HCT116 (cell line): ENCODE data around the gene ABCG5. TPM values are rescaled to one million over a fixed set of nuclear protein-coding genes. Genes with fewer than 3 reads are reported as not detected.

ENCODE experiments used
- ATAC-seq: fragments of 200-7000 bp; cut with Tn5 transposase; 2 replicates; pipeline ENCODE4 v1.9.1; 2020; ENCODE audit warnings: mild to moderate bottlenecking, moderate library complexity
- BruUV-seq: library from RNA; stranded (reverse); fragments of 400-500 nt; replicated peaks from 2 replicates; lab custom pipeline; 2021; lab: Mats Ljungman, UMichigan
- CTCF ChIA-PET: fragments of 300-600 bp; sonication (Branson Sonifier 250); formaldehyde crosslinking; loops from one replicate; lab custom pipeline; 2021; ENCODE audit warnings: antibody characterized with exemption; lab: Charles Lee
- POLR2A ChIA-PET: fragments of 300-600, 350-600 bp; sonication (Branson Sonifier 250); formaldehyde crosslinking; loops from one replicate; lab custom pipeline; 2021; ENCODE audit warnings: antibody characterized with exemption; lab: Charles Lee
- RAD21 ChIA-PET, 2 experiments: fragments of 300-600 bp; sonication (Branson Sonifier 250); formaldehyde crosslinking; loops; one replicate each; lab custom pipeline; 2023; ENCODE audit warnings: low total read pairs in 2 of 2; ENCODE audit not compliant: uncharacterized antibody in 2 of 2, unreplicated experiment in 2 of 2, low non-redundant PET in 1 of 2; lab: Charles Lee
- DNase-seq: peaks from one replicate; pipeline ENCODE4 v3.0.0-alpha.2; 2010; ENCODE audit warnings: low read depth, low spot score
- H2AFZ ChIP-seq: fragments of 200-600 bp; shearing (Covaris generic), sonication (generic); 2 replicates; pipeline ENCODE4 v1.6.1; 2017; ENCODE audit warnings: low read depth, mixed run types, mixed read lengths, antibody characterized with exemption, low read length; ENCODE audit not compliant: poor library complexity, severe bottlenecking
- H3K27ac ChIP-seq: 2 replicates; pipeline ENCODE4 v1.5.1; 2012; ENCODE audit warnings: low read depth, low read length
- H3K27me3 ChIP-seq: fragments of 200-600 bp; sonication (generic); 2 replicates; pipeline ENCODE4 v1.6.1; 2016; ENCODE audit warnings: mixed run types, low read length, mixed read lengths; ENCODE audit not compliant: insufficient read depth
- H3K36me3 ChIP-seq, 2 experiments: fragments of 200-500 bp in 1 of 2; fragments of 200-600 bp in 1 of 2; sonication (Bioruptor generic) in 1 of 2; sonication (generic) in 1 of 2; 2 replicates each; pipeline versions ENCODE4 v1.5.1 to v1.6.1; 2014 to 2016; ENCODE audit warnings: low read length in 2 of 2, inconsistent platforms in 1 of 2, mixed read lengths in 1 of 2, mixed run types in 1 of 2; ENCODE audit not compliant: insufficient read depth in 2 of 2, control insufficient read depth in 1 of 2
- H3K4me1 ChIP-seq, 2 experiments: fragments of 200-600 bp in 1 of 2; sonication (generic) in 1 of 2; 2 replicates each; pipeline versions ENCODE4 v1.5.1 to v1.6.1; 2012 to 2017; ENCODE audit warnings: low read length in 2 of 2, inconsistent platforms in 1 of 2, mild to moderate bottlenecking in 1 of 2, mixed read lengths in 1 of 2, mixed run types in 1 of 2, moderate library complexity in 1 of 2; ENCODE audit not compliant: insufficient read depth in 2 of 2, control insufficient read depth in 1 of 2
- H3K4me2 ChIP-seq: fragments of 200-600 bp; sonication (generic); 2 replicates; pipeline ENCODE4 v1.6.1; 2017; ENCODE audit warnings: mixed run types, low read length, mixed read lengths
- H3K4me3 ChIP-seq, 2 experiments: fragments of 200-600 bp in 1 of 2; sonication (generic) in 1 of 2; replicated peaks in 1 of 2; 2 replicates each; pipeline ENCODE4 v1.5.1; 2011 to 2016; ENCODE audit warnings: low read length in 2 of 2, control low read depth in 1 of 2, low read depth in 1 of 2, mild to moderate bottlenecking in 1 of 2, mixed read lengths in 1 of 2, mixed run types in 1 of 2
- H3K79me2 ChIP-seq: fragments of 200-600 bp; sonication (generic); 2 replicates; pipeline ENCODE4 v1.6.1; 2017; ENCODE audit warnings: mild to moderate bottlenecking, mixed run types, low read length, moderate library complexity, mixed read lengths; ENCODE audit not compliant: insufficient read depth
- H3K9ac ChIP-seq: fragments of 200-600 bp; sonication (generic); 2 replicates; pipeline ENCODE4 v1.6.1; 2016; ENCODE audit warnings: low read length, mixed read lengths
- H3K9me2 ChIP-seq: fragments of 200-600 bp; sonication (generic), shearing (Covaris generic); 2 replicates; pipeline ENCODE4 v1.6.1; 2017; ENCODE audit warnings: mixed run types, mild to moderate bottlenecking, moderate library complexity; ENCODE audit not compliant: insufficient read depth
- H3K9me3 ChIP-seq, 2 experiments: fragments of 200-500 bp in 1 of 2; fragments of 200-600 bp in 1 of 2; sonication (Bioruptor generic) in 1 of 2; sonication (generic) in 1 of 2; 2 replicates each; pipeline ENCODE4 v1.6.1; 2014 to 2017; ENCODE audit warnings: low read length in 2 of 2, mixed read lengths in 2 of 2, inconsistent platforms in 1 of 2, low read depth in 1 of 2, mild to moderate bottlenecking in 1 of 2, mixed run types in 1 of 2, moderate library complexity in 1 of 2; ENCODE audit not compliant: control insufficient read depth in 1 of 2, insufficient read depth in 1 of 2
- H4K20me1 ChIP-seq: fragments of 200-600 bp; sonication (generic), shearing (Covaris generic); 2 replicates; pipeline ENCODE4 v1.6.1; 2017; ENCODE audit warnings: mixed run types, mild to moderate bottlenecking, moderate library complexity; ENCODE audit not compliant: insufficient read depth
- CBX3 ChIP-seq: IDR thresholded peaks from 2 replicates; pipeline ENCODE4 v1.6.1; 2012; ENCODE audit warnings: low read depth
- ELF1 ChIP-seq: IDR thresholded peaks from 2 replicates; pipeline ENCODE4 v1.6.1; 2012; ENCODE audit warnings: low read depth, borderline replicate concordance
- EZH2phosphoT487 ChIP-seq: fragments of 200-600 bp; IDR thresholded peaks from 2 replicates; pipeline ENCODE4 v1.6.1; 2018; ENCODE audit warnings: antibody characterized with exemption, borderline replicate concordance
- FOSL1 ChIP-seq: IDR thresholded peaks from 2 replicates; pipeline ENCODE4 v1.6.1; 2012; ENCODE audit warnings: low read depth
- JUND ChIP-seq: IDR thresholded peaks from 2 replicates; pipeline ENCODE4 v1.6.1; 2012
- MAX ChIP-seq: IDR thresholded peaks from 2 replicates; pipeline ENCODE4 v1.6.1; 2012
- RAD21 ChIP-seq: IDR thresholded peaks from 2 replicates; pipeline ENCODE4 v1.6.1; 2012; ENCODE audit warnings: low read depth, mild to moderate bottlenecking
- SRF ChIP-seq: IDR thresholded peaks from 2 replicates; pipeline ENCODE4 v1.6.1; 2012; ENCODE audit warnings: low read depth
- TCF7L2 ChIP-seq: IDR thresholded peaks from 2 replicates; pipeline ENCODE4 v1.7.0; 2011; ENCODE audit warnings: borderline replicate concordance, inconsistent platforms; ENCODE audit not compliant: insufficient read depth, insufficient read length; ENCODE audit errors: extremely low read depth
- ZFX ChIP-seq: fragments of 450-650 bp; IDR thresholded peaks from 2 replicates; pipeline ENCODE4 v1.6.1; 2017
- intact Hi-C: fragments of 100-400 bp; cut with micrococcal nuclease; formaldehyde crosslinking; loops from 2 replicates; pipeline ENCODE4 v1.10.0; 2022
- total RNA-seq: library from RNA; stranded (reverse); gene quantifications from one replicate; pipeline ENCODE4 v1.2.1, GENCODE V29; 2021; ENCODE audit not compliant: unreplicated experiment
- TF ChIP-seq, protein P1 (sequence below): IDR thresholded peaks from 2 replicates; pipeline ENCODE4 v1.6.1; 2011; ENCODE audit warnings: mild to moderate bottlenecking, low read length, moderate library complexity; ENCODE audit not compliant: insufficient replicate concordance; ENCODE audit errors: extremely low read depth

ABCG5 gene
- total RNA-seq, 1 experiment from 2014 or later: not detected

DNA sequence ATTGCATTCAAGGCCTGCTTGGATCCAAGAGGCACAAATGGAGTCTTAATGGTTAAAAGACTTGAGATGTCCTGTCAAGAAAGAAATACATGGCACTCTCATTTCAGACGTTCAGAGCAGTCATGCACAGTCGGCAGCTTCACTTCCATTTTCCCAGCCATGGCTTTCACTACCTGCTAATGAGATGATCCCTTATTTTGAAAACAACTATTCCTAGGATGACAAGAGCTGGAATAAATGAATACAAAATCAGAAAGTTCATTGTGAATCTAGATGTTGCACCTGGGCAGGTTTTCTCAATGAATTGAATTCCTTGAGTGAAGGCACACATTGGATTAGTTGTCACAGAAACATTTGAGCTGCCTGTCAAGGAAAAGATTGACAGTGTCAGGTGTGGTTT lies 25.7 kb downstream of the ABCG5 start:
- TF ChIP-seq FOSL1 (no peak), ZFX (no peak), CBX3 (no peak), EZH2phosphoT487 (no peak)
- POLR2A ChIA-PET: no interaction called here
- no peaks in the 10 kb centered on the region for H3K4me1 ChIP-seq
- ATAC-seq (no peak), DNase-seq (no peak)
- no peaks in the 10 kb centered on the region for H3K79me2 ChIP-seq
- H3K9me3 ChIP-seq: no peaks in the 10 kb centered on the region
- intact Hi-C loops: no loop called here
- H2AFZ ChIP-seq: no peak overlapping the region
- RAD21 ChIA-PET: no interaction called here
- CTCF ChIA-PET: no interaction called here
- no peak overlapping the region for H3K9ac ChIP-seq
- H3K9me2 ChIP-seq: no peaks in the 10 kb centered on the region
- no TSS peak for BruUV-seq
- H3K27me3 ChIP-seq: no peaks in the 10 kb centered on the region
- H3K36me3 ChIP-seq: no peaks in the 10 kb centered on the region
- H4K20me1 ChIP-seq: no peaks in the 10 kb centered on the region
- H3K4me3 ChIP-seq: no peak overlapping the region
- H3K27ac ChIP-seq: no peak overlapping the region
- H3K4me2 ChIP-seq: no peak overlapping the region

GRCh38 chr2:43812006-43812405 lies 26.6 kb downstream of the ABCG5 start:
- CTCF ChIA-PET: no interaction called here
- no peak overlapping the region for H3K9ac ChIP-seq
- H3K79me2 ChIP-seq: no peaks in the 10 kb centered on the region
- intact Hi-C loops: no loop called here
- no peaks in the 10 kb centered on the region for H3K4me1 ChIP-seq
- no peaks in the 10 kb centered on the region for H3K27me3 ChIP-seq
- TF ChIP-seq ZFX (no peak), TCF7L2 (no peak), JUND (no peak), RAD21 (no peak), MAX (no peak), EZH2phosphoT487 (no peak), FOSL1 (no peak), ELF1 (no peak), SRF (no peak)
- TF ChIP-seq, protein P1, sequence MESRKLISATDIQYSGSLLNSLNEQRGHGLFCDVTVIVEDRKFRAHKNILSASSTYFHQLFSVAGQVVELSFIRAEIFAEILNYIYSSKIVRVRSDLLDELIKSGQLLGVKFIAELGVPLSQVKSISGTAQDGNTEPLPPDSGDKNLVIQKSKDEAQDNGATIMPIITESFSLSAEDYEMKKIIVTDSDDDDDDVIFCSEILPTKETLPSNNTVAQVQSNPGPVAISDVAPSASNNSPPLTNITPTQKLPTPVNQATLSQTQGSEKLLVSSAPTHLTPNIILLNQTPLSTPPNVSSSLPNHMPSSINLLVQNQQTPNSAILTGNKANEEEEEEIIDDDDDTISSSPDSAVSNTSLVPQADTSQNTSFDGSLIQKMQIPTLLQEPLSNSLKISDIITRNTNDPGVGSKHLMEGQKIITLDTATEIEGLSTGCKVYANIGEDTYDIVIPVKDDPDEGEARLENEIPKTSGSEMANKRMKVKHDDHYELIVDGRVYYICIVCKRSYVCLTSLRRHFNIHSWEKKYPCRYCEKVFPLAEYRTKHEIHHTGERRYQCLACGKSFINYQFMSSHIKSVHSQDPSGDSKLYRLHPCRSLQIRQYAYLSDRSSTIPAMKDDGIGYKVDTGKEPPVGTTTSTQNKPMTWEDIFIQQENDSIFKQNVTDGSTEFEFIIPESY: no peak
- TF ChIP-seq, all 23 proteins: peak for 0
- DNase-seq (no peak), ATAC-seq (no peak)
- RAD21 ChIA-PET: no interaction called here
- H3K9me3 ChIP-seq: no peaks in the 10 kb centered on the region
- H3K36me3 ChIP-seq: no peaks in the 10 kb centered on the region
- no TSS peak for BruUV-seq
- no peak overlapping the region for H3K27ac ChIP-seq
- no peaks in the 10 kb centered on the region for H3K9me2 ChIP-seq
- no peak overlapping the region for H3K4me3 ChIP-seq
- no peaks in the 10 kb centered on the region for H4K20me1 ChIP-seq
- no peak overlapping the region for H2AFZ ChIP-seq
- POLR2A ChIA-PET: no interaction called here
- H3K4me2 ChIP-seq: no peak overlapping the region
